Urinary bladder (tissue), 4 donors: ENCODE results near the gene DKK3. TPM values are rescaled to one million over a fixed set of nuclear protein-coding genes. Genes with fewer than 3 reads are reported as not detected.

Experiments used
- DNase-seq: peaks from one replicate; pipeline ENCODE4 v3.0.0-alpha.2; 2015; ENCODE audit errors: extremely low spot score
- H3K27ac ChIP-seq: one replicate; pipeline ENCODE4 v1.5.1; 2013; ENCODE audit warnings: low read depth, mild to moderate bottlenecking, moderate library complexity
- H3K36me3 ChIP-seq: one replicate; pipeline ENCODE4 v1.6.1; 2013; ENCODE audit warnings: mild to moderate bottlenecking, moderate library complexity; ENCODE audit not compliant: insufficient read depth
- H3K4me1 ChIP-seq: one replicate; pipeline ENCODE4 v1.6.1; 2013; ENCODE audit warnings: mild to moderate bottlenecking, moderate library complexity; ENCODE audit not compliant: insufficient read depth
- H3K4me3 ChIP-seq: one replicate; pipeline ENCODE4 v1.5.1; 2013; ENCODE audit warnings: low read depth, low read length
- WGBS: extraction: QIAGEN DNeasy Blood & Tissue Kit; methylation state at CpG from one replicate; pipeline ENCODE4 v1.1.7; 2013; 5-methylcytosine and 5-hydroxymethylcytosine counted together
- polyA plus RNA-seq: library from polyadenylated mRNA; stranded (reverse); fragments of 200-250 nt; gene quantifications from one replicate; pipeline ENCODE4 v1.2.3, GENCODE V29; 2013
- total RNA-seq: library from RNA; depleted of rRNA; stranded (reverse); fragments of >200 nt; gene quantifications from one replicate; pipeline ENCODE4 v1.2.3, GENCODE V29; 2014
- donor health status: healthy with polysubstance abuse.
- donor health status: healthy.

The DKK3 gene
- total and polyA plus RNA-seq, 2 donors: 100 to 173 TPM

- H3K4me1 ChIP-seq: no peaks in the 10 kb centered on the region
- 79% methylated on average over 11 of the region's 11 CpGs for WGBS
- H3K27ac ChIP-seq: no peak overlapping the region
- peaks cover 4% of the 10 kb centered on the region for H3K36me3 ChIP-seq
- H3K4me3 ChIP-seq: no peak overlapping the region
- DNase-seq: no peak
These were observed 49.8 kb downstream of the DKK3 start for GRCh38 chr11:11958403-11959231.

- Histone ChIP-seq H3K27ac (no peak overlapping the region), H3K4me3 (no peak overlapping the region), H3K36me3 (peaks cover 4% of the 10 kb centered on the region), H3K4me1 (no peaks in the 10 kb centered on the region)
- 80% methylated on average over 5 of the region's 5 CpGs for WGBS
- no peak for DNase-seq
These were observed 52.4 kb downstream of the DKK3 start for GRCh38 chr11:11956006-11956405.

- DNase-seq: no peak
- H3K4me1 ChIP-seq: no peaks in the 10 kb centered on the region
- H3K36me3 ChIP-seq: peaks cover 4% of the 10 kb centered on the region
- no peak overlapping the region for H3K27ac ChIP-seq
- no peak overlapping the region for H3K4me3 ChIP-seq
These were observed 56.4 kb downstream of the DKK3 start for GRCh38 chr11:11952036-11952435.

GRCh38 chr11:11949482-11949881 is 58.9 kb downstream of the DKK3 start:
- H3K27ac ChIP-seq: no peak overlapping the region
- DNase-seq: no peak
- H3K4me3 ChIP-seq: no peak overlapping the region
- no peaks in the 10 kb centered on the region for H3K4me1 ChIP-seq
- no peaks in the 10 kb centered on the region for H3K36me3 ChIP-seq

GRCh38 chr11:11948242-11948947 is 60.0 kb downstream of the DKK3 start:
- 87% methylated on average over 2 of the region's 2 CpGs for WGBS
- peaks cover 3% of the 10 kb centered on the region for H3K36me3 ChIP-seq

GRCh38 chr11:11947825-11948224 is 60.6 kb downstream of the DKK3 start:
- no peak overlapping the region for H3K4me3 ChIP-seq
- WGBS: 91% methylated on average over 4 of the region's 4 CpGs
- no peak for DNase-seq
- peaks cover 4% of the 10 kb centered on the region for H3K36me3 ChIP-seq
- H3K27ac ChIP-seq: no peak overlapping the region
- H3K4me1 ChIP-seq: no peaks in the 10 kb centered on the region

More at GRCh38 chr11:11948242-11948947, 60.0 kb downstream of the DKK3 start:
- no peaks in the 10 kb centered on the region for H3K4me1 ChIP-seq
- H3K4me3 ChIP-seq: no peak overlapping the region
- H3K27ac ChIP-seq: no peak overlapping the region
- no peak for DNase-seq

- no peak overlapping the region for H3K27ac ChIP-seq
- no peak overlapping the region for H3K4me3 ChIP-seq
- 87% methylated on average over 2 of the region's 2 CpGs for WGBS
- peaks cover 6% of the 10 kb centered on the region for H3K36me3 ChIP-seq
- H3K4me1 ChIP-seq: no peaks in the 10 kb centered on the region
- DNase-seq: no peak
These were observed 61.5 kb downstream of the DKK3 start for GRCh38 chr11:11946878-11947277.

GRCh38 chr11:11946180-11946579 is 62.2 kb downstream of the DKK3 start:
- Histone ChIP-seq H3K27ac (no peak overlapping the region), H3K4me1 (no peaks in the 10 kb centered on the region), H3K36me3 (peaks cover 6% of the 10 kb centered on the region), H3K4me3 (no peak overlapping the region)
- 71% methylated on average over 2 of the region's 2 CpGs for WGBS
- no peak for DNase-seq

GRCh38 chr11:11944444-11944843 is 64.0 kb downstream of the DKK3 start:
- H3K36me3 ChIP-seq: peaks cover 6% of the 10 kb centered on the region
- no peaks in the 10 kb centered on the region for H3K4me1 ChIP-seq
- no peak overlapping the region for H3K4me3 ChIP-seq
- no peak overlapping the region for H3K27ac ChIP-seq
- no peak for DNase-seq
- 94% methylated on average over 5 of the region's 5 CpGs for WGBS

GRCh38 chr11:11942668-11943067 is 65.8 kb downstream of the DKK3 start:
- no peak for DNase-seq
- Histone ChIP-seq H3K36me3 (peaks cover 10% of the 10 kb centered on the region), H3K27ac (no peak overlapping the region), H3K4me3 (no peak overlapping the region), H3K4me1 (no peaks in the 10 kb centered on the region)
- 91% methylated on average over 3 of the region's 3 CpGs for WGBS

GRCh38 chr11:11940551-11940950 is 67.9 kb downstream of the DKK3 start:
- H3K4me3 ChIP-seq: no peak overlapping the region
- no peak for DNase-seq
- no peaks in the 10 kb centered on the region for H3K4me1 ChIP-seq
- peaks cover 10% of the 10 kb centered on the region for H3K36me3 ChIP-seq
- no peak overlapping the region for H3K27ac ChIP-seq

GRCh38 chr11:11937957-11938356 is 70.5 kb downstream of the DKK3 start:
- Histone ChIP-seq H3K27ac (no peak overlapping the region), H3K36me3 (peaks cover 10% of the 10 kb centered on the region), H3K4me1 (no peaks in the 10 kb centered on the region), H3K4me3 (no peak overlapping the region)
- no peak for DNase-seq
- 92% methylated on average over 1 of the region's 1 CpG for WGBS

- DNase-seq: no peak
- no peak overlapping the region for H3K27ac ChIP-seq
- WGBS: 82% methylated on average over 3 of the region's 3 CpGs
- H3K4me3 ChIP-seq: no peak overlapping the region
- H3K36me3 ChIP-seq: peaks cover 6% of the 10 kb centered on the region
- no peaks in the 10 kb centered on the region for H3K4me1 ChIP-seq
These were observed 71.0 kb downstream of the DKK3 start for GRCh38 chr11:11937433-11937832.

GRCh38 chr11:11935536-11935935 is 72.9 kb downstream of the DKK3 start:
- WGBS: 98% methylated on average over 2 of the region's 2 CpGs
- Histone ChIP-seq H3K4me1 (no peaks in the 10 kb centered on the region), H3K4me3 (no peak overlapping the region), H3K36me3 (peaks cover 8% of the 10 kb centered on the region), H3K27ac (no peak overlapping the region)
- DNase-seq: no peak
